LoVo (cell line): ENCODE results near the gene SLC19A1.
"Not testable (repeated sequence)": the region's sequence is repeated elsewhere in the genome, so short reads cannot be mapped to it uniquely, and the experiment has no call there.

ENCODE experiments used
- DNase-seq: peaks from one replicate; pipeline ENCODE4 v3.0.0-alpha.2; 2016; ENCODE audit warnings: low spot score

SLC19A1 gene

DNA sequence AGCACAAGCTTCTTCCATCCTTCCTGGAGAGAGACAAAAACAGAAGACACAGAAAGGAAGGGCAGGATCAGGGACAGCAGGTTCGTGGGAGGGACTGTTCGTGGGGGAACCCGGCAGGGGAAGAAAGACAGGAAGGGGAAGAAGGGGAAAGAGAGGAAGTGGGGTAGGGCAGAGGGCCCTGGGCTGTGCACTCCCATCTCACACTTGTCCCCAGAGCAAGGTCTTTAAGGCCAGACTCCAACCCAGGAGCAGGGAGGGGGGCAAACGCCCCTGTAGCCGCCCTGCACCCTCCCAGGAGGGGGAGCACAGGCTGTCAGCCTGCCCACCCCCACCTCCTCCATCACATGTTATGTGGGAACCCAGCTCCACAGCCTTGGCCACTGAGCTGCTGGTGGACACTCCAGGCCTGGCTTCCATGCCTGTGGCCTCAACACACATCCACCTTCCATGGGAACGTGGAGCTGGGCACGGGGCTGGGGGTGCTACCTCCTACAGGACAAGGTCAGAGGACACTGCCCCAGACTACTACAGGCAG lies 9.3 kb downstream of the SLC19A1 start:
- no peak for DNase-seq

DNA sequence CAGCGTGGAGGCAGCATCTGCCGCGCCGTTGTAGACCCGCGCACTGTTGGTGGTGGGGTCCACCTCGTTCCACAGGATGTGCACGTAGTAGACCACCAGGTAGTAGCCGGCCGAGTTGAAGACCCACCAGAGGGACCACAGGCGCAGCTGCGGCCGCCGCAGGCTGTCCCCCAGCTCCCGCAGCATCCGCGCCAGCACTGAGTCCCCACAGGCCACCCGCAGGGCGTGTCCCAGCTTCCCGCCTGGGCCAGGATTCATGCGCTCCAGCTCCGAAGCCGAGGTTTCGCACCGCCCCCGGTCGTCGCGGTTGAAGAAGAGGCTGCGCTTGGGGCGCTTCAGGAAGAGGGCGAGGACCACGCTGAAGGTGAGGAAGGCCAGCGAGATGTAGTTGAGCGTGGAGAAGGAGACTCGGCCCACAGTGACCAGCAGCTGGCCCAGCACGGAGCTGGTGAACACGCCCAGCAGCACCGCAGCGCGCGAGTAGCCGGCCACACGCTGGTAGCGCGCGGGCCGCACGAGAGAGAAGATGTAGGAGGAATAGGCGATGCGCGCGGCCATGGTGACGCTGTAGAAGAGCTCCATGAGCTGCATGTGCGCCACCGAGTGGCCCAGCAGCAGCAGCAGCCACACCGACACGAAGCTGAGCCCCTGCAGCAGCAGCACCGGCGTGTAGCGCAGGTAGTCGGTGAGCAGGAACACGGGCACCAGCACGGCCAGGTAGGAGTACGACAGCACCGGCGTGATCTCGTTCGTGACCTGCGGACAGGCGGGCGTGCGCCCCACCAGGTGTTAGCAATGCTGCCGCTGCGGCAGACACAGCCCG lies 10.6 kb downstream of the SLC19A1 start:
- no peak for DNase-seq

DNA sequence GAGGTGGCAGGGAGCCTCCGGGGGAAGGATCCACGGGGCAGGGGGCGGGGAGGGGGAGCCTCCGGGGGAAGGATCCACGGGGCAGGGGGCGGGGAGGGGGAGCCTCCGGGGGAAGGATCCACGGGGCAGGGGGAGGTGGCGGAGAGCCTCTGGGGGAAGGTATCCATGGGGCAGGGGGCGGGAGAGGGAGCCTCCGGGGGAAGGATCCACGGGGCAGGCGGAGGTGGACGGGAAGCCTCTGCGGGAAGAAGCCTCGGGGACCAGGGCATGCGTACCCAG lies 11.2 kb downstream of the SLC19A1 start:
- DNase-seq = not testable (repeated sequence)

DNA sequence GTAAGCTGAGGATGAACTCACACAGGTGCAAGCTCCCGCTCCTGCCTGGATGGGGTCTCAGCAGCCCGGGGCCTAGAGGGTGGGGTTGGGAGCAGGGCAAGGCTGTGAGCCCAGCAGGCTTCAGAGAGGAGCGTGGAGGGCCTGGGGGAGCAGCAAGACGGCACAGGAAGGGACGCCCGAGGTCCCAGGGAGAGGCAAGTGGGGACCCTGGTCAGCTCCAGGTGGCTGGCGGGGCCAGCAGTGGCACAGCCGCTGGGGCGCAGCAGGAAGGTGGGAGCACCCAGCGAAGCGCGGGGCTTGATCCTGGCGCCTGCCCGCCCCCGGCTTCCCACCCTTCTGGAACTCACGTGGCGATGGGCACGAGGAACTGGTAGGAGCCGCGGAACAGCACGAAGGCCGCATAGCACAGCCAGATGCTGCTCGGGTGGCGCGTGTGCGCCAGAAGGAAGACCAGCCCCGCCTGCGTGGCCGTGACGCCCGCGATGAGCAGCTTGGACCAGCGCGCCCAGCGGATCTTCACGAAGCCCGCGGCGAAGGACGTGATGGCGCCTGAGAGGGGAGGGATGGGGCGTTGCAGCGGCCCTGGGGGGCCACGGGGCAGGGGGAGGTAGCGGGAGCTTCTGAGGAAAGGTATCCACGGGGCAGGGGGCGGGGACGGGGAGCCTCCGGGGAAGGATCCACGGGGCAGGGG lies 11.7 kb downstream of the SLC19A1 start:
- DNase-seq = no peak

DNA sequence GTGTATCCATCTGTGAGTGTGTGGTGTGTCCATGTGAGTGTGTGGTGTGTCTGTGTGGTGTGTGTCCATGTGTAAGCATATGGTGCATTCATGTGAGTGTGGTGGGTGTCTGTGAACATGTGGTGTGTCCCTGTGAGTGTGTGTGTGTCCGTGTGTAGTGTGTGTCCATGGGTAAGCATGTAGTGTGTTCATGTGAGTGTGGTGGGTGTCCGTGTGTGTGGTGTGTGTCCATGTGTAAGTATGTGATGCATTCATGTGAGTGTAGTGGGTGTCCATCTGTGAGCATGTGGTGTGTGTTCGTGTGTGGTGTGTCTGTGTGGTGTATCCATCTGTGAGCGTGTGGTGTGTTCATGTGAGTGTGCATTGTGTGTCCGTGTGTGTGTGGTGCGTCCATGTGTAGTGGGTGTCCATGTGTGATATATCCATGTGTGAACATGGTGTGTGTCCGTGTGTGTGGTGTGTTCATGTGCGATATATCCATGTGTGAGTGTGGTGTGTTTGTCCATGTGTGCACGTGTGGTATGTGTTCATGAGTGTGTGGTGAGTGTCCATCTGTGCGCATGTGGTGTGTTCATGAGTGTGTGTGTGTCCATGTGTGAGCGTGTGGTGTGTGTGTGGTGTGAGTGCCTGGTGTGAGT lies 12.3 kb downstream of the SLC19A1 start:
- no peak for DNase-seq

DNA sequence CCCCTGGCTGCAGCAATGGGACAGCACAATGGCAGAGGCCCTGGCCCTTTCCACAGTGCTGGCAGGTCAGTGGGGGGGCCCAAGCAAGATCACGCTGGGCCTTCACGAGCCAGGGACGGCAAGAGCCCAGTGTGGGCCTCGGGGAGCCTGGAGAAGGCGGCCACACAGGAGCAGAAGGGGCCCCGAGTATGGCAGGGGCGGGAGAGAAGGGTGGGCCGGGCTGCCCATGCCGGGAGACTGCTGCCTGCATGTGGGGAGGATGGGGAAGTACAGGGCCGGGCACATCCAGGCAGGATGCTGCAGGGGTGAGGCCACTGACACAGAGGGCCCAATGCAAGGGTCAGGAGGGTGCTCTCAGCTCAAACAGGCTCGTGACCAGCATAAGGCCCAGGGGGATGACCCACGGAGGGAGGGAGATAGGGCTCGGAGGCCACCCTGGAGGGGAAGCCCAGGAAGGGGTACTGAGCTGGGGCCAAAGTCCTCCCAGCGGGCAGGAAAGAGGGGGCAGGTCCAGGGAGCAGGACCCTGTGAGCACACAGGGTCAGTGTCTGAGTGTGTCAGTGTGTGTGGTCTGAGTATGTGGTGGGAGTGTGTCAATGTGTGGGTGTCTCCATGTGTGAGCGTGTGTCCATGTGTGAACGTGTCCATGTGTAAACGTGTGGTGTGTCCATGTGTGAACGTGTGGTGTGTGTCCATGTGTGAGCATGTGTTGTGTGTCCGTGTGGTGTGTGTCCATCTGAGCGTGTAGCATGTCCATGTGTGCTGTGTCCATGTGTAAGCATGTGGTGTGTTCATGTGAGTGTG lies 13.1 kb downstream of the SLC19A1 start:
- no peak for DNase-seq

DNA sequence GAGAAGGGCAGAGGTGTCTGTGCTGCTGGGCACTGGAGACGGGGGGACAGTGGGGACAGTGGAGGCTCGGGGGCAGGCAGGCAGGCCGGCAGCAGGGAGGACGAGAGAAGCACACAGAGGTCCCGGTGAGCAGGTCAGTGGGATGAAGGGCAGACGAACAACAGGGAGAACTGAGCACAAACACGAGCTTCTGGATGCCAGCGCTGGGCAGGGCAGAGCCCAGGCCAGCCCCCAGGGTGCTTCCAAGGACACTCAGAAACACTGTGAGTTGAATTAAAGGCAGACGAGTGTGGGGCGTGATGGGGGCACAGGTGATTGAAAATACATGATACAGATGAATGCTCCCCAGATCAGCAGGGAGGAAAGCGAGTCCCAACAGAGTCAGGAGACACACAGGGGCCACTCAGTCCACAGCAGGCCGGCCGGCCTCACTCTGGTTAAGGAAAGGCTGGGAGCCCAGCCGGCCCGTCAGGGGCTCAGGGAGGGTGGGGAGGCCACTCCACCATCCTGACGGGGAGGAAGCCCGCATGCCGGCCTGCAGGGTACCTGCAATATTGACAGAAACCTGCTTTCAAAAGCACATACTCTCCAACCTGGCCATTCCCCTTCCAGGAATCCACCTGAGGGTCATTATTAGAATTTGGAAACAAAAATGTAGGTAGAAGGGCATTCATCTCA lies 14.1 kb downstream of the SLC19A1 start:
- DNase-seq = no peak

DNA sequence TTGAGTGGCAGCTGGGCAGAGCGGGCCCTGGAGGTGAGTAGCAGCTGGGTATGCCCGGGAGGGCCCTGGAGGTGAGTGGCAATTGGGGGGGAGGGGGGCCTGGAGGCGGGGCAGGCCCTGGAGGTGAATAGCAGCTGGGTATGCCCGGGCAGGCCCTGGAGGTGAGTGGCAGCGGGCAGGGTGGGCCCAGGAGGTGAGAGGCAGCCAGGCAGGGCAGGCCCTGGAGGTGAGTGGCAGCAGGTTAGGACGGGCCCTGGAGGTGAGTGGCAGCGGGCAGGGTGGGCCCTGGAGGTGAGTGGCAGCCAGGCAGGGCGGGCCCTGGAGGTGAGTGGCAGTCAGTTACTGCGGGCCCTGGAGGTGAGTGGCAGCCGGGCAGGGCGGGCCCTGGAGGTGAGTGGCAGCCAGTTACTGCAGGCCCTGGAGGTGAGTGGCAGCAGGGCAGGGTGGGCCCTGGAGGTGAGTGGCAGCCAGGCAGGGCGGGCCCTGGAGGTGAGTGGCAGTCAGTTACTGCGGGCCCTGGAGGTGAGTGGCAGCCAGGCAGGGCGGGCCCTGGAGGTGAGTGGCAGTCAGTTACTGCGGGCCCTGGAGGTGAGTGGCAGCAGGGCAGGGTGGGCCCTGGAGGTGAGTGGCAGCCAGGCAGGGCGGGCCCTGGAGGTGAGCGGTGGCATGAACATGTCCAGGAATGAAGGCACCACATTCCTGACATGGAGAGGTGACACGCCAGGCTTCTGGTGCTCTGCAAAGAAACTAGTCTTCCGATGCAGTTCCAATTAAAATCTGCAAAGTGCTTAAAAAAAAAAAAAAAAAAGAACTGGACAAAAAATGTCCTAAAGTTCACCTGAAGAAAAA lies 14.9 kb downstream of the SLC19A1 start:
- not testable (repeated sequence) for DNase-seq

DNA sequence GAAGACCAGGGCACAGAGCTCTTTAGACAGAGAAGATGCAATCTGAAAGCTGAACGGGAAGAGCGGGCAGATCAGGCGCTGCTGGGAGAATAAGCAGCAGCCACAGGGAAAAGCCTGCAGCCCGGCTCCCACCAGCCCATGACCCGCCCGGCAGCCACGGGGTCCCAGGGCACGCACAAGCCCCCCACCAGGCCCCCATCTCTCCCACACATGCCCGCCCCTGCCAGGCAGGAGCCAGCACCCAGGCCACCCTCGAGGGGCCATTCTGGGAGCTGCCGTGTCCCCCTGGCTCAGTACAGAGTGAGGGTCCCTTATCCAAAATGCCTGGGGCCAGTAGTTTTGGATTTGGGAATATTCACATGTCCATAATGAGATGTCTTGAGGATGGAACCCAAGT lies 16.3 kb downstream of the SLC19A1 start:
- no peak for DNase-seq

DNA sequence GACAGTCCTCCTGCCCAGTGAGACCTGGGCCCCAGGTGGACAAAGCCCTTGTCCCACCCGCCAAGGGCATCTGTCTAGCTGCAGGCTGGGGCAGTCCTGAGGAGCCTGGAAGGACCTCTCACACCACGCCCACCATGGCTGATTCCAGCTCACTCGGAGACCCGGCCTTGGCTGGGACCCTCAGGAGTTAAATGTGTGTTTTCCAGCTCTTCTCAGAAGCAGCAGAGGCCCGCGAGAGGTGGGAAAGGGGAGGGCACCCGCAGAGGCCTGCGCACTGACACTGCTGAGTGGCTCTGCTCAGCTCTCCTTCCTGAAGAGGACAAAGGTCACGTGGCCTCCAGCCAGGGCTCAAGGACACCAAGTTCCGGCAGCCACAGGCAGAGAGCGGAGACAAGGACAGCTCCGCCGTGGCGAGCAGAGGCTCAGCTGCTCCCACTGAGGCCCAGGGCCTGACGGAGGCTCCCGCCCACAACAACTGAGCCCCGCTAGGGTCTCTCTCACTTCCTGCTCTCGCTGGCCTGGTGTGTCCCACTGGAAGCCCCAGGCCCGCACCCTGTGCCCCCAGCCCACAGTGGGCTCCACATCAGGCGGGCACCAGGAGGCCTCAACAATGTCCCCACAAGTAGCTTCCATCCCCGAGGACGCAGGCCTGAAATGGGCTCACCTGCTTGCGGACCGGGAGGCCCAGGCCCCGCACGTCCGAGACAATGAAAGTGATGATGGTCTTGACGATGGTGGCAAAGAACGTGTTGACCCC lies 16.9 kb downstream of the SLC19A1 start:
- DNase-seq = no peak

DNA sequence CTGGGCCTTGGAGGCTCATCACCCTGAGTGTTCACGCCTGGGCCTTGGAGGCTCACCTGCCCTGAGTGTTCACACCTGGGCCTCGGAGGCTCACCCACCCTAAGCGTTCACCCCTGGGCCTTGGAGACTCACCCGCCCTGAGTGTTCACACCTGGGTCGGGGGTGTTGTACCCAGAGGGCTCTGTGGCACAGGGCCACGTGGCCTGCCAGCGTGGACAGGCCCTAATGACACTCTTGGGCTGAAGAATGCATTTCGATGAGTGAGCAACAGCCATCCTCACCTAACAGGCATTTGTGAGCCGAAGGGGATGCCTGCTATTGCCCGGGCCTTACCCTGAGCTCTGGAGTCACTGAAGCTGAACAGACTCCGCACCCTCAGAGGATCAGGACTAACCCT lies 17.5 kb downstream of the SLC19A1 start:
- DNase-seq = no peak

DNA sequence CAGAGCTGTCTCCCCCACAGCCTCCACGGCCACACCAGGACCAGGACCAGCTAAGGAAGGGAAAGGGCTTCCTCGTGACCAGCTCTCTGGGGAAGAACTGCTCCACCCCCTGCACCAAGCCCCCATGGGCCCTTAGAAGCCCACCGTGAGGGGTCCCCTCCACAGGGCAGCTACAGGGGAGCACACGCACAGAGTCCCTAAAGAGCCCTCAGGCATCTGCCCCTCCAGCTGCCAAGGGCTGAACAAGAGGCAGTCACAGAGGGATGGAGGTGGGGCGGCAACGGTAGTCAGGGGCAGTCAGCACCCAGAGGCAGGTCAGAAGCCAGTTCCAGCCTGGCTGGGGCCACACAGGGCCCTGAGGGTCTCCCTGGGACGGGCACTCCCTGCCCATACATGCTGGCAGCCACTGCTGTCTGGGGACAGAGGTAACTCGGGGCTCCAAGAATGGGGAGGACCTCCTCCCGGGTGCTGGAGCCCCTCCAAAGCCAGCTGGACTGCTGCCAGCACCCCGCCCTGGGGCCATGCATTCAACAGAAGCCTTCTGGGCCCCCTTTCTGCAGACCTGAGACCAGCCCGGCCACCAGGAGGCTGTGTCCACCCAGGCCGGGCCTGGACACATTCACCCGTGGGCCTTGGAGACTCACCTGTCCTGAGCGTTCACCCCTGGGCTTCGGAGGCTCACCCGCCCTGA lies 18.7 kb downstream of the SLC19A1 start:
- DNase-seq = no peak

DNA sequence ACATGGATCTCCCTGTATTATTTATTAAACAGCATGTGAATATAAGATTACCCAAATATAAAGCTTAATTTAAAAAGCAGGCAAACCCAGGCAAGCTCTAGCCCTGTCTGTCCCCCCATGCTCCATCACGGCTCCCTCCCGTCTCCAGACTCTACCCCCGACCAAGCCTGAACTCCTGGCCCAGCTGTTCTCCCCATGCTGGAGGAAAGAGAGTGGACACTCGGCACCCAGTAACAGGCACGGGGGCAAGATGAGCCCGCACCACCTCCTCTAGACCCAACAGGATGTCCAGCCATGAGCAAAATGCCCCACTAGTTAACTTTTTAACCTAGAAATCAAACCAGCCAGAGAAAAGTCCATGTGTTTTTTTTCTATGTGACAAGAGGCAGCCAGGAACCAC lies 19.3 kb downstream of the SLC19A1 start:
- no peak for DNase-seq

DNA sequence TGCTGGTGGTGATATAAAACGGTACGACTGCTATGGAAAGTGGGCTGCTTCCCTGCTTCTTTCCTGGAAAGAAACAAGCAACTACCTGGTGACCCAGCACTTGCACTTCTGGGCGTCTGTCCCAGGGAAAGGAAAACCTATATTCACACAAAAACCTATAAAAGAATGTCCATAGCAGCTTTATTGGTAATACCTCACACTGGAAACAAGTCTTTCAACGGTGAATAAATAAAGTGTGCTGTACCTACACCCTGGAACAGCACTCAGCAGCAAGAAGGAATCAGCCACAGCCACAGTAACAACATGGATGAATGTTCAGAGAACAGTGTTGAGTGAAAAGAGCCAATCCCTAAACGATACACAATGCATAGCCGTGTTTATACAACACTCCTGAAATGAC lies 19.9 kb downstream of the SLC19A1 start:
- DNase-seq = no peak

DNA sequence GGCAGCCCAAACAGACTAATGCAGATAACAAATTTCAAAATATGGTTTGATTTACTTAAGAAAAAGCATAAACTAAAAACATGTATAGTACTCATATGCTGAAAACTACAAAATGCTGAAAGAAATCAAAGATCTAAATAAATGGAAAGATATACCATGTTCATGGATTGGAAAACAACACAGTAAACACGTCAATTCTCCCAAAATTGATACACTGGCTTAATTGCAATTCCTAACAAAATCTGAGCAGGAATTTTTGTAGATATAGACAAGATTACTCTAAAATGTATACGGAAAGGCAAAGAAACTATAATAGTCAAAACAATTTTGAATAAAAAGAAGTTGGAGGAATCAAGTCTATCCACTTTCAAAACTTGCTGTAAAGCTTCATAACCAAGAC lies 21.0 kb downstream of the SLC19A1 start:
- no peak for DNase-seq

DNA sequence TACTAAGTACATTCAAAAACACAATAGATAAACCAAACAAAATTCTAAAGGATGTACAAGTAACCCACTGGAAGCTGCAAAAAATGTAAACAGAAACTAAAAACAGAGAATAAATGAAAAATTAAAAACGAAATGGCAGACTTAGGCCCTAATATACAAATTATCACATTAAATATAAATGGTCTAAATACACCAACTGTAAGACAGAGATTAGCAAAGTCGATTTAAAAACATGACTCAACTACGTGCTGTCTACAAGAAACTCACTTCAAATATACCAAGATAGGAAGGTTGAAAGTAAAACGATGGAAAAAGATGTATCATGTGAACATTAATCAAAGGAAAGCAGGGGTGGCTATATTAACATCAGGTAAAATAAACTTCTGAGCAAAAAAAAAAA lies 23.1 kb downstream of the SLC19A1 start:
- no peak for DNase-seq

DNA sequence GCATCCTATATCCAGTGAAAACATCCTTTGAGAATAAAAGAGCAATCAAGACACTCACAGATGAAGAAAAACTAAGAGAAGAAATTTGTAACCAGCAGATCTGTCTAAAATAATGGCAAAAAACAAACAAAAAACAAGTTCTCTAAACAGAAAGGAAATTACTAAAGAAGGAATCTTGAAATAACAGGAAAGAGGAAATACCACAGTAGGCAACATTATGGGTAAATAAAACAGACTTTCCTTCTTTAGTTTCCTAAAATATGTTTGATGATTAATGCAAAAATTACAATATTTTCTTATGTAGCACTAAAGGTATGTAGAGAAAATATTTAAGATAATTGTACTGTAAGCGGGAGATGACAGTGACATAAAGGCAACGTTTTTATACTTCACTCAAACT lies 23.5 kb downstream of the SLC19A1 start:
- DNase-seq = no peak

DNA sequence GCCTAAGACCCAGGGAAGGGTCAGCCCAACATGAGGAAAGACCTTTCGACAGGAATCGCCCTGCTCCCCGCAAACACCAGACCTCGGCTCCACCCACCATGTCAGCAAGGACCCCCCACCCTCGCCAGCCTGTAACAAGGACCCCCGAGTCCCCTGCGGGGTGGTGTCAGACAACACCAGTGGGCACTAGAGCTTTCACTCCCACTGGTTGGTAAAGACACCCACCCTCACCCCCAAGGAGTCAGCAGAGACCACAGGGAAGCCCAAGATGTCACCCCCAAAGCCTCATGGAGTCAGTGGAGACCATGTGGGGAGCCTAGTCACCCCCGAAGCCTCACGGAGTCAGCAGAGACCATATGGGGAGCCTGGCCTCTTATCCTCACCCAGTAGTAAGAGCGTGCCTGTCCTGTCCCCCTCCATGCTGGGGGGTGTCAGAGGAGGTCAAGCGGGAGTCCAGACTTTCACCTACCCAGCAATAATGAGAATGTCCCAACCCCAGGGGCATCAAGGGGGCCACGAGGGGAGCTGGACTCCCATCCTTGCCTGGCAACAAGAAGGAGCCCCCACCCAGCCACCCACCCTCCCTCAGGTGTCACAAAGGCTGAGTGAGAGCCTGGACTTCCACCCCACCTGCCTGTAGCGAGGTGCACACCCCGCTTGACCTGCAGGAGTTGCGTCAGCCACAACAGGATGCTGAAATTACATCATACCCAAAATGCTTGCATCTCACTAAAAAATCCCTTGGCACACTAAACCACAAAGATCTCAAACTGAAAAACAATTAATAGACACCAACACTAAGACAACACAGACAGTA lies 24.8 kb downstream of the SLC19A1 start:
- no peak for DNase-seq
